Heart left ventricle (tissue), 16 donors: ENCODE measurements around the gene APOBEC3G. TPM values are rescaled to one million over a fixed set of nuclear protein-coding genes. Genes with fewer than 3 reads are reported as not detected.

ENCODE experiments used
- ATAC-seq, 4 donors: fragments of 200-7000 bp; cut with Tn5 transposase; one replicate each; pipeline ENCODE4 v1.9.1; 2020 to 2022; ENCODE audit warnings: moderate library complexity in 4 of 4, mild to moderate bottlenecking in 3 of 4, moderate number of reproducible peaks in 1 of 4
- DNase-seq, 5 donors: peaks; one replicate each; pipeline ENCODE4 v3.0.0-alpha.2; 2020
- H3K27ac ChIP-seq, 12 donors: fragments of 200-600 bp; sonication (generic) in 4 of 12; one replicate each; pipeline versions ENCODE4 v1.5.0 to v1.8.0; 2016 to 2022; ENCODE audit warnings: mild to moderate bottlenecking in 2 of 12
- H3K27me3 ChIP-seq, 9 donors: fragments of 200-600 bp; sonication (generic) in 2 of 9; one replicate each; pipeline versions ENCODE4 v1.5.1 to v1.8.0; 2016 to 2022; ENCODE audit warnings: mild to moderate bottlenecking in 3 of 9
- H3K36me3 ChIP-seq, 9 donors: fragments of 200-600 bp; sonication (generic) in 2 of 9; one replicate each; pipeline versions ENCODE4 v1.5.0 to v1.8.0; 2018 to 2022; ENCODE audit warnings: mild to moderate bottlenecking in 2 of 9
- H3K4me1 ChIP-seq, 12 donors: fragments of 200-600 bp; sonication (generic) in 4 of 12; one replicate each; pipeline versions ENCODE4 v1.5.0 to v1.8.0; 2016 to 2022; ENCODE audit warnings: mild to moderate bottlenecking in 3 of 12
- H3K4me3 ChIP-seq, 12 donors: fragments of 200-600 bp; sonication (generic) in 4 of 12; one replicate each; pipeline versions ENCODE4 v1.5.0 to v1.8.0; 2017 to 2022; ENCODE audit warnings: mild to moderate bottlenecking in 9 of 12, moderate library complexity in 4 of 12
- H3K9me3 ChIP-seq, 12 donors: fragments of 200-600 bp; sonication (generic) in 4 of 12; one replicate each; pipeline versions ENCODE4 v1.5.0 to v1.8.0; 2016 to 2022; ENCODE audit warnings: mild to moderate bottlenecking in 1 of 12
- POLR2A ChIP-seq, 2 donors: fragments of 450-650 bp; IDR thresholded peaks; one replicate each; pipeline ENCODE4 v1.6.1; 2017; ENCODE audit warnings: antibody characterized with exemption in 2 of 2, mild to moderate bottlenecking in 2 of 2, moderate library complexity in 2 of 2
- WGBS, 4 donors: extraction: QIAGEN DNeasy Blood & Tissue Kit in 2 of 4; methylation state at CpG; one replicate each; pipeline versions ENCODE4 v1.1.5 to v1.1.7; 2013 to 2018; 5-methylcytosine and 5-hydroxymethylcytosine counted together
- intact Hi-C, 10 donors: fragments of 100-400 bp; cut with DNase I; formaldehyde crosslinking; loops; one replicate each; pipeline versions ENCODE4 v1.11.1 to v1.14.2; 2022
- polyA plus RNA-seq, 2 donors: library from polyadenylated mRNA; stranded (reverse); fragments of 200-250 nt; gene quantifications; one replicate each; pipeline ENCODE4 v1.2.3, GENCODE V29; 2013
- total RNA-seq, 9 donors: library from RNA; depleted of rRNA in 2 of 9; stranded (reverse); fragments of >200 nt in 2 of 9; fragmentation: NEBNext Ultra II Directional in 3 of 9; extraction: Animal tissue kit (Norgen Biotek cat#: 25700) in 3 of 9; gene quantifications; one replicate each; pipeline versions ENCODE4 v1.1.0 to v1.2.4, GENCODE V29; 2016 to 2023
- TF ChIP-seq, protein P1 (sequence below), 12 donors: fragments of 200-600 bp; sonication (generic) in 4 of 12; IDR thresholded peaks; one replicate each; pipeline versions ENCODE4 v1.5.0 to v1.8.0; 2018 to 2022; ENCODE audit warnings: antibody characterized with exemption in 12 of 12, mild to moderate bottlenecking in 5 of 12
- donor health status: ischemic (EF 13 %, LVEDD 7.1; RV severe dilation, severe dysfunction).
- donor health status: healthy with polysubstance abuse.
- donor health status: DM: no; HTN: yes; CAD: no.
- donor health status: DM: no; HTN: no; CAD: no.
- donor health status: ischemic (EF 25% LVEDD 6.9; RV normal size, moderate dysfunction).
- donor health status: ischemic (EF 25% LVEDD 5.7; RV mildly dilated, moderate dysfunction).
- donor health status: healthy.
- donor health status: DM: yes; HTN: yes; CAD: no.
- donor health status: ischemic (EF 35%, LVEDD 5.7; RV mildly dilated, moderate dysfunction).
- donor health status: nonischemic (EF 11% LVEDD 7.7; RV severe dilation, severe dysfunction).
- donor health status: DM: yes; HTN: yes; CAD: no.
- donor health status: PGD.
- donor health status: ischemic (EF 29% LVEDD 5.4; RV normal size, mild dysfunction).
- donor health status: nonischemic (EF 23%, LVEDD 6.1; RV moderate dilation, normal function).

The APOBEC3G gene
- total and polyA plus RNA-seq, 11 donors, result 1.8 to 21.9 (median 3.3) TPM

DNA sequence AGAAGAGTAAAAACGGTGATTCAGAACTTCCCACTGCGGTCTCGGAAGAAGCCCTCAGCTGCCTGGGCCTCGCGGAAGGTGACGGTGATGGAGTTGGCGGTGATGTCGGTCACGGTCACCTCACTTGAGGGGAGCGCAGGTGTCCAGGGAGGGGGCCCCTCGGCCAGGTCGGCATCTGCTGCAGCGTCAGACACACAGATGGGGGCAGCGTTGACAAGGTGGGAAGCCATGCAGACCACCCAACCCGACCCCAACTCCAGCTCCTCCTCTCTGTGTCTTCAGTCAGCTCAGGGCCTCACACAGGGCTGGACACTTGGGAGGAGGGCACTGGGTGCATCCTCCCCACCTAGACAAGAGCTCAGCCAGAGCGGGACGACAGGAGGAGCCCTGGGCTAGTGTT lies 56.8 kb downstream of the APOBEC3G start:
- WGBS, 4 donors, result 87 to 91% (median 89%) methylated on average over 15 to 17 of the region's 17 CpGs

DNA sequence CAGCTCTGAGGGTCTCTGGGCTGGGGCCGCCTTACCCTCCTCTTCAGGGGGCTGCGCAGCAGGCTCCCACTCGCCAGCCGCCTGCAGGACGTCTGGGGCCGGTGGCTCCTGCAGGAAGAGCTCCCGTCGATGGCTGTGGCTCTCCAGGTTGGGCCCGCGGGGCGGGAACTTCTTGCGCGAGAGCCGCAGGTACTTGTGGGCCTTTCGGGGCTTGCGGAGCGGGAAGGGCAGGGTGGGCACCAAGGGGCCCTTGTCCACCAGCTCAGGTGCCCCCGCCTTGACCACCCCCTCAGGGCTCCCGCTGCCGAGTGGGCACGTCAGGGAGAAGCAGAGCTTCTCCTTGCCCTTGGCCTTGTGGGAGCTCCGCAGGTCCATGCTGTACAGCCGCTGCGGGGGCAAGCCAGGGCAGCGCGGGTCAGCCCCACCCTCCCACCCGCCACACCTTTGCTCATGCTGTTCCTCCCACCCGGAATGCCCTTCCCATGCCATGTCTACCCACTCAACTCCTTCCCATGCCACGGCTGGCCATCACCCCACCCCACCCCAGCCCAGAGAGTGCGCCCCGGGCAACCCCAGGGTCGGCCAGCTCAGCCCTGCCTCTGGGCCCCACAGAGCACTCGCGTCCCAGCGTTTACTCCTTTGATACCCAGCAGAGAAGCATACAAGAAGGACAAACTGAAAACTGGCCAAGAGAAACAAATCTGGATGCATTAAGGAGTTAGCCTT lies 57.5 kb downstream of the APOBEC3G start:
- WGBS, 4 donors, result 78 to 92% (median 87%) methylated on average over 12 to 35 of the region's 35 CpGs
- peak overlapping the region in 1 of 12 donors; percentile 57 for H3K27ac ChIP-seq
- ATAC-seq, result no peak
- intact Hi-C loops, result loop anchor here in 2 of 10 donors (5.0 to 10.0 kb wide), 2 partner anchors 262 to 370 kb away; partner anchors contain the start of gene CBX6 (in 1 of the 2)
- H3K9me3 ChIP-seq, result no peaks in the 10 kb centered on the region
- no peaks in the 10 kb centered on the region for H3K27me3 ChIP-seq
- peaks cover 0 to 33% (median 15%) of the 10 kb centered on the region in 12 donors for H3K4me1 ChIP-seq
- peaks cover 0 to 57% (median 19%) of the 10 kb centered on the region in 9 donors for H3K36me3 ChIP-seq
- no peak for DNase-seq
- H3K4me3 ChIP-seq, result no peak overlapping the region
- TF ChIP-seq, protein P1, sequence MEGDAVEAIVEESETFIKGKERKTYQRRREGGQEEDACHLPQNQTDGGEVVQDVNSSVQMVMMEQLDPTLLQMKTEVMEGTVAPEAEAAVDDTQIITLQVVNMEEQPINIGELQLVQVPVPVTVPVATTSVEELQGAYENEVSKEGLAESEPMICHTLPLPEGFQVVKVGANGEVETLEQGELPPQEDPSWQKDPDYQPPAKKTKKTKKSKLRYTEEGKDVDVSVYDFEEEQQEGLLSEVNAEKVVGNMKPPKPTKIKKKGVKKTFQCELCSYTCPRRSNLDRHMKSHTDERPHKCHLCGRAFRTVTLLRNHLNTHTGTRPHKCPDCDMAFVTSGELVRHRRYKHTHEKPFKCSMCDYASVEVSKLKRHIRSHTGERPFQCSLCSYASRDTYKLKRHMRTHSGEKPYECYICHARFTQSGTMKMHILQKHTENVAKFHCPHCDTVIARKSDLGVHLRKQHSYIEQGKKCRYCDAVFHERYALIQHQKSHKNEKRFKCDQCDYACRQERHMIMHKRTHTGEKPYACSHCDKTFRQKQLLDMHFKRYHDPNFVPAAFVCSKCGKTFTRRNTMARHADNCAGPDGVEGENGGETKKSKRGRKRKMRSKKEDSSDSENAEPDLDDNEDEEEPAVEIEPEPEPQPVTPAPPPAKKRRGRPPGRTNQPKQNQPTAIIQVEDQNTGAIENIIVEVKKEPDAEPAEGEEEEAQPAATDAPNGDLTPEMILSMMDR (IDR thresholded peaks at IDR 0.05), result no peak
- no peak for TF ChIP-seq POLR2A (IDR thresholded peaks at IDR 0.05)

More for the DNA sequence above, 56.8 kb downstream of the APOBEC3G start:
- Histone ChIP-seq H3K9me3 (no peaks in the 10 kb centered on the region), H3K27me3 (no peaks in the 10 kb centered on the region), H3K36me3 (peaks cover 0 to 53% (median 19%) of the 10 kb centered on the region in 9 donors), H3K4me3 (no peak overlapping the region), H3K27ac (no peak overlapping the region), H3K4me1 (peaks cover 0 to 33% (median 15%) of the 10 kb centered on the region in 12 donors)
- TF ChIP-seq POLR2A (IDR thresholded peaks at IDR 0.05), result no peak
- TF ChIP-seq, protein P1 (IDR thresholded peaks at IDR 0.05), result no peak
- no peak for DNase-seq
- intact Hi-C loops, result loop anchor here in 1 of 10 donors (10.0 kb wide), 1 partner anchor 369 kb away; no protein-coding TSS in a partner anchor
- no peak for ATAC-seq

DNA sequence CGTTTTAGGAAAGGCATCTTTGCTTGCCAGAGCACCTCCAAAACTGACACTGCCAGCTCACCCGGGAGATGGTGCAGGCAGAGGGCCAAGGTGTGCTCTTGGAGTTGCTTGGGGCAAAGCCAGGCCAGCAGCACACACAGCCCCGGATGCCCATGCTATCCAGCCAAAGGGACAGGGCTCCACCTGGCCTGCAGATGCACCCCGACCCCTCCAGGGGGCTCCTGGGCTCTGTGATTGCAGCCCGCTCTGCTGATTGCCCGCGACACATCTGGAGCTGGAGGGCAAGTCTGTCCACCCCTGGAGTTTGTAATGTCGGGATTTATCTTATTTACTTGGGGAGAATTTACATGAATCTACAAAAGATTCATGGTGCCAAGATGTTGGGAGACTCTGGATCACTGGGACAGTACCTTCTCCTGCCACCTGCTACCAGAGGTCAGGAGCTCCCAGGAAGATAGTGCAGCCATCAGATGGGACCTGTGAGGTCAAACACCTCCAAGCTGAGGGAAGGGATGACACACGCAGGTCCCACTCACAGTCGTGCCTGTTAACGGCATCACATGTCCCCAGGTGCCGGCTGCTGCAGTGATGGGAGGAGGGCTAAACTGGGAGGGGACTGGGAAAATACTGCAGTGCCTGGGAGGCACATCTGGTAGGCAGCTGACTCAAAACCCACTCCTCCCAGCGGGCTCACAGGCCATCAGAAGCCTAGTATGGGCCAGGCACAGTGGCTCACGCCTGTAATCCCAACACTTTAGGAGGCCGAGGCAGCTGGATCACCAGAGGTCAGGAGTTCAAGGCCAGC lies 58.2 kb downstream of the APOBEC3G start:
- 48 to 62% (median 48%) methylated on average over 10 to 15 of the region's 15 CpGs for WGBS, 4 donors
- TF ChIP-seq POLR2A (IDR thresholded peaks at IDR 0.05), result no peak
- TF ChIP-seq, protein P1 (IDR thresholded peaks at IDR 0.05), result peak in 11 of 12 donors; percentile 24 to 67 (median 44)
- H3K4me1 ChIP-seq, result peaks cover 0 to 32% (median 15%) of the 10 kb centered on the region in 12 donors
- H3K27me3 ChIP-seq, result no peaks in the 10 kb centered on the region
- ATAC-seq, result peak in 3 of 4 donors; percentile 66 to 75 (median 73)
- H3K27ac ChIP-seq, result peak overlapping the region in 1 of 12 donors; percentile 57
- DNase-seq, result peak; percentile 49 to 82 (median 68)
- H3K4me3 ChIP-seq, result no peak overlapping the region
- intact Hi-C loops, result loop anchor here in 2 of 10 donors (5.0 to 10.0 kb wide), 2 partner anchors 263 to 370 kb away; partner anchors contain the start of gene CBX6 (in 1 of the 2)
- H3K36me3 ChIP-seq, result peaks cover 0 to 58% (median 19%) of the 10 kb centered on the region in 9 donors
- no peaks in the 10 kb centered on the region for H3K9me3 ChIP-seq
